ENCODE results near the gene CD99L2.

CD99L2 gene

DNA sequence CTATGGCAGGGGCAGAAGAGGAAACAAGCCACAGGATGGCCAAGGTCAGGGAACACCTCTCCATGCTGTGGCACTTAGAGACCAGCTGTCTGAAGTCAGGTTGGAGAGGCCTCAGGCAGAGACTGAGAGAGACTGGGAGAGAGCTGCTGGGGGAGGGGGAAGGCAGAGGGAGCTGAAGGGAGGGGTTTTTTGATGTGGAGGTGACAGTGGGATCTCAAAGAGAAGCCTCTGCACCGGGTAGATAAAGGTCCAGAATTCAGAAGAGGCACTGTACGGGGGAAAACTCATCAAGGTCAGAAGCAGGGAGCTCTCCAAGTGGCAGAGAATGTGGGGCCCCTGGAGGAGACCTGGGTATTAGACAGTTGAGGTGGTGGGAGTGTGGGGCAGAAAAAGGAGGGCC, 43.1 kb upstream of the CD99L2 start:
- Histone ChIP-seq H3K36me3 (ENCODE audit: insufficient read depth, low read length) (no peaks in the 10 kb centered on the region), H3F3A (ENCODE audit: insufficient read depth, low read length) (no peaks in the 10 kb centered on the region), H4K20me1 (ENCODE audit: insufficient read depth, low read length) (no peaks in the 10 kb centered on the region), H2AFZ (ENCODE audit: low read length) (no peak overlapping the region), H3K4me1 (ENCODE audit: insufficient read depth, low read length, severe bottlenecking) (no peaks in the 10 kb centered on the region), H3K27me3 (ENCODE audit: insufficient read depth, low read length) (no peaks in the 10 kb centered on the region), H3K9me3 (ENCODE audit: low read length) (no peaks in the 10 kb centered on the region), H3K9me2 (ENCODE audit: low read depth, low read length) (no peaks in the 10 kb centered on the region), H3K9ac (ENCODE audit: low read length) (no peak overlapping the region), H3K4me3 (ENCODE audit: low read depth, low read length, poor library complexity, severe bottlenecking) (no peak overlapping the region), H3K27ac (ENCODE audit: low read depth, low read length, poor library complexity, severe bottlenecking) (no peak overlapping the region), H3K79me2 (ENCODE audit: insufficient read depth, low read length) (no peaks in the 10 kb centered on the region), H3K4me2 (ENCODE audit: low read length) (no peak overlapping the region)
- TF ChIP-seq, protein P1, sequence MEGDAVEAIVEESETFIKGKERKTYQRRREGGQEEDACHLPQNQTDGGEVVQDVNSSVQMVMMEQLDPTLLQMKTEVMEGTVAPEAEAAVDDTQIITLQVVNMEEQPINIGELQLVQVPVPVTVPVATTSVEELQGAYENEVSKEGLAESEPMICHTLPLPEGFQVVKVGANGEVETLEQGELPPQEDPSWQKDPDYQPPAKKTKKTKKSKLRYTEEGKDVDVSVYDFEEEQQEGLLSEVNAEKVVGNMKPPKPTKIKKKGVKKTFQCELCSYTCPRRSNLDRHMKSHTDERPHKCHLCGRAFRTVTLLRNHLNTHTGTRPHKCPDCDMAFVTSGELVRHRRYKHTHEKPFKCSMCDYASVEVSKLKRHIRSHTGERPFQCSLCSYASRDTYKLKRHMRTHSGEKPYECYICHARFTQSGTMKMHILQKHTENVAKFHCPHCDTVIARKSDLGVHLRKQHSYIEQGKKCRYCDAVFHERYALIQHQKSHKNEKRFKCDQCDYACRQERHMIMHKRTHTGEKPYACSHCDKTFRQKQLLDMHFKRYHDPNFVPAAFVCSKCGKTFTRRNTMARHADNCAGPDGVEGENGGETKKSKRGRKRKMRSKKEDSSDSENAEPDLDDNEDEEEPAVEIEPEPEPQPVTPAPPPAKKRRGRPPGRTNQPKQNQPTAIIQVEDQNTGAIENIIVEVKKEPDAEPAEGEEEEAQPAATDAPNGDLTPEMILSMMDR (IDR thresholded peaks at IDR 0.05; ENCODE audit: low read length), result no peak
- no peak for TF ChIP-seq EZH2 (IDR thresholded peaks at IDR 0.05; ENCODE audit: borderline replicate concordance, low read length)

DNA sequence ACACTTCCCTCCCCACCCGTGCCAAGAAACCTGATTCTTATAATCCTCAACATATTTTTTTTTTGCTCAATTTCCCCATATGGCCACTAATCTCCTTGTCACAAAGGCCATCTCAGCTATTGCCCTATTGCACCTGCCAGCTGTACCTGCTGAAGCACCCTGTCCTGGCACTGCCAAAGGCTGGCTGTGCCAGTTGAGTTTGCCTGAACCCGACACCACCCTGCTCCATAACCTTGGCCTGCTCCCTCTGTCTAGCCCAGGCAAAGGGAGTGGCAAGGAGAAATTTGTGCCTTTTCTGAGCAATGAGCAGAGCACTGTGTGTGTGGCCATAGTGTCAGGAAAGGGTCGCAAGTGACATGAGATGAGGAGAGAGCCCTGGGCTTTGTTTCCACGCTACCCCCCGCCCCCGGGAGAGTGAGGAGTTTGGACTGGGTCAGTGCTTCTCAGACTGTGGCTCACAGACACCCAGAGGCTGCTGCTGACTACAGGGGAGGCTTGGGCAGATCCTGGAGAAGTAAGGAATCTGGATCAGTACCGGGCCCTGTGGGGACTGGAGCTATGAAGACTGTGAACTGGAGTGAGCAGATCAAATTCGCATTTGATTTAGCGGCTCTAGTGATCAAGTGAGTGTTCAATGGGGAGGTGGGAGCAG, 42.5 kb upstream of the CD99L2 start:
- no peak overlapping the region for H3K4me2 ChIP-seq (ENCODE audit: low read length)
- no peaks in the 10 kb centered on the region for H4K20me1 ChIP-seq (ENCODE audit: insufficient read depth, low read length)
- no peaks in the 10 kb centered on the region for H3K4me1 ChIP-seq (ENCODE audit: insufficient read depth, low read length, severe bottlenecking)

DNA sequence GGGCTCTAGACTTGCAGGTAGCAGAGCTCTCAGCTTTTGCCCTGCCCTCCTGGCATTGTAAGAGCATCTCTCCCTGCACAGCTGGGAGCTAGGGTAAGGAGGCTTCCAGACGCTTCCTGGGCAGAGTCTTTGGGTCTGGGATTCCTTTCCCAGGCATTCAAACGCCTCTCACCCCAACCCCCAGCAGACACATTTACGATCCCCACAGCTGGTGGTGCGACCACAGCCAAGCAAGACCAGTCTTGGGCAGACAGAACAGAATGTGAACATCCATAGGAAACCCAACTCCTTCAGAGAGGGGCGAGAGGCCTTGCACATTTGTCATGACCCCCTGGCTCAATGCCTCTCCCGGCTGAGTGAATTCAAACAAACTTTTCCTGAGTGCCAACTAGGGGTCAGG, 38.1 kb upstream of the CD99L2 start:
- no peaks in the 10 kb centered on the region for H3K79me2 ChIP-seq (ENCODE audit: insufficient read depth, low read length)
- TF ChIP-seq EZH2 (IDR thresholded peaks at IDR 0.05; ENCODE audit: borderline replicate concordance, low read length), result no peak
- TF ChIP-seq, protein P1 (IDR thresholded peaks at IDR 0.05; ENCODE audit: low read length), result no peak
- H4K20me1 ChIP-seq (ENCODE audit: insufficient read depth, low read length), result no peaks in the 10 kb centered on the region
- H3K4me1 ChIP-seq (ENCODE audit: insufficient read depth, low read length, severe bottlenecking), result no peaks in the 10 kb centered on the region
- H3F3A ChIP-seq (ENCODE audit: insufficient read depth, low read length), result no peaks in the 10 kb centered on the region
- H3K9me2 ChIP-seq (ENCODE audit: low read depth, low read length), result no peaks in the 10 kb centered on the region
- no peak overlapping the region for H3K9ac ChIP-seq (ENCODE audit: low read length)
- H3K4me2 ChIP-seq (ENCODE audit: low read length), result no peak overlapping the region
- H3K36me3 ChIP-seq (ENCODE audit: insufficient read depth, low read length), result no peaks in the 10 kb centered on the region
- no peaks in the 10 kb centered on the region for H3K27me3 ChIP-seq (ENCODE audit: insufficient read depth, low read length)
- H3K27ac ChIP-seq (ENCODE audit: low read depth, low read length, poor library complexity, severe bottlenecking), result no peak overlapping the region
- H3K9me3 ChIP-seq (ENCODE audit: low read length), result no peaks in the 10 kb centered on the region
- no peak overlapping the region for H3K4me3 ChIP-seq (ENCODE audit: low read depth, low read length, poor library complexity, severe bottlenecking)
- no peak overlapping the region for H2AFZ ChIP-seq (ENCODE audit: low read length)

More for the DNA sequence above, 42.5 kb upstream of the CD99L2 start:
- Histone ChIP-seq H3K9me3 (ENCODE audit: low read length) (no peaks in the 10 kb centered on the region), H3K79me2 (ENCODE audit: insufficient read depth, low read length) (no peaks in the 10 kb centered on the region), H3K27me3 (ENCODE audit: insufficient read depth, low read length) (no peaks in the 10 kb centered on the region), H3K36me3 (ENCODE audit: insufficient read depth, low read length) (no peaks in the 10 kb centered on the region), H3K4me3 (ENCODE audit: low read depth, low read length, poor library complexity, severe bottlenecking) (no peak overlapping the region), H3K9ac (ENCODE audit: low read length) (no peak overlapping the region), H3F3A (ENCODE audit: insufficient read depth, low read length) (no peaks in the 10 kb centered on the region), H3K27ac (ENCODE audit: low read depth, low read length, poor library complexity, severe bottlenecking) (no peak overlapping the region), H3K9me2 (ENCODE audit: low read depth, low read length) (no peaks in the 10 kb centered on the region), H2AFZ (ENCODE audit: low read length) (no peak overlapping the region)
- TF ChIP-seq, protein P1 (IDR thresholded peaks at IDR 0.05; ENCODE audit: low read length), result no peak
- no peak for TF ChIP-seq EZH2 (IDR thresholded peaks at IDR 0.05; ENCODE audit: borderline replicate concordance, low read length)
